ENCODE measurements around the gene FAM174A.

The FAM174A gene

GRCh38 chr5:100615362-100615761 is 80.2 kb downstream of the FAM174A start:
- Histone ChIP-seq H3K9me3 (ENCODE audit: low read length) (no peaks in the 10 kb centered on the region), H3K27ac (ENCODE audit: low read depth, low read length) (no peak overlapping the region), H3K9ac (ENCODE audit: low read length) (no peak overlapping the region), H3K4me1 (ENCODE audit: insufficient read depth, low read length) (no peaks in the 10 kb centered on the region), H3K27me3 (ENCODE audit: control insufficient read depth in 1 of 2, insufficient read depth in 2 of 2, low read length in 2 of 2) (no peaks in the 10 kb centered on the region), H3K4me3 (ENCODE audit: low read depth in 1 of 2, low read length in 2 of 2) (no peak overlapping the region), H3K36me3 (ENCODE audit: insufficient read depth, low read length) (no peaks in the 10 kb centered on the region)

GRCh38 chr5:100616291-100616690 is 81.1 kb downstream of the FAM174A start:
- Histone ChIP-seq H3K9ac (ENCODE audit: low read length) (no peak overlapping the region), H3K9me3 (ENCODE audit: low read length) (no peaks in the 10 kb centered on the region), H3K27ac (ENCODE audit: low read depth, low read length) (no peak overlapping the region), H3K4me3 (ENCODE audit: low read depth in 1 of 2, low read length in 2 of 2) (no peak overlapping the region), H3K36me3 (ENCODE audit: insufficient read depth, low read length) (no peaks in the 10 kb centered on the region), H3K27me3 (ENCODE audit: control insufficient read depth in 1 of 2, insufficient read depth in 2 of 2, low read length in 2 of 2) (no peaks in the 10 kb centered on the region), H3K4me1 (ENCODE audit: insufficient read depth, low read length) (no peaks in the 10 kb centered on the region)

GRCh38 chr5:100616981-100617380 is 81.8 kb downstream of the FAM174A start:
- no peaks in the 10 kb centered on the region for H3K4me1 ChIP-seq (ENCODE audit: insufficient read depth, low read length)
- no peaks in the 10 kb centered on the region for H3K36me3 ChIP-seq (ENCODE audit: insufficient read depth, low read length)
- no peak overlapping the region for H3K27ac ChIP-seq (ENCODE audit: low read depth, low read length)
- no peaks in the 10 kb centered on the region for H3K9me3 ChIP-seq (ENCODE audit: low read length)
- no peaks in the 10 kb centered on the region for H3K27me3 ChIP-seq (ENCODE audit: control insufficient read depth in 1 of 2, insufficient read depth in 2 of 2, low read length in 2 of 2)
- no peak overlapping the region for H3K9ac ChIP-seq (ENCODE audit: low read length)
- H3K4me3 ChIP-seq (ENCODE audit: low read depth in 1 of 2, low read length in 2 of 2): no peak overlapping the region

- Histone ChIP-seq H3K4me3 (ENCODE audit: low read depth in 1 of 2, low read length in 2 of 2) (no peak overlapping the region), H3K27me3 (ENCODE audit: control insufficient read depth in 1 of 2, insufficient read depth in 2 of 2, low read length in 2 of 2) (no peaks in the 10 kb centered on the region), H3K9me3 (ENCODE audit: low read length) (no peaks in the 10 kb centered on the region), H3K9ac (ENCODE audit: low read length) (no peak overlapping the region), H3K4me1 (ENCODE audit: insufficient read depth, low read length) (no peaks in the 10 kb centered on the region), H3K36me3 (ENCODE audit: insufficient read depth, low read length) (no peaks in the 10 kb centered on the region), H3K27ac (ENCODE audit: low read depth, low read length) (no peak overlapping the region)
These were observed 88.5 kb downstream of the FAM174A start for GRCh38 chr5:100623719-100624118.

GRCh38 chr5:100634937-100635534 is 99.9 kb downstream of the FAM174A start:
- no peak overlapping the region for H3K4me3 ChIP-seq (ENCODE audit: low read depth in 1 of 2, low read length in 2 of 2)
- no peak overlapping the region for H3K27ac ChIP-seq (ENCODE audit: low read depth, low read length)
- no peaks in the 10 kb centered on the region for H3K4me1 ChIP-seq (ENCODE audit: insufficient read depth, low read length)
- H3K27me3 ChIP-seq (ENCODE audit: control insufficient read depth in 1 of 2, insufficient read depth in 2 of 2, low read length in 2 of 2): no peaks in the 10 kb centered on the region
- H3K9ac ChIP-seq (ENCODE audit: low read length): no peak overlapping the region
- H3K9me3 ChIP-seq (ENCODE audit: low read length): no peaks in the 10 kb centered on the region
- H3K36me3 ChIP-seq (ENCODE audit: insufficient read depth, low read length): no peaks in the 10 kb centered on the region
